ENCODE measurements around the gene SCAMP4.

Gene SCAMP4

DNA sequence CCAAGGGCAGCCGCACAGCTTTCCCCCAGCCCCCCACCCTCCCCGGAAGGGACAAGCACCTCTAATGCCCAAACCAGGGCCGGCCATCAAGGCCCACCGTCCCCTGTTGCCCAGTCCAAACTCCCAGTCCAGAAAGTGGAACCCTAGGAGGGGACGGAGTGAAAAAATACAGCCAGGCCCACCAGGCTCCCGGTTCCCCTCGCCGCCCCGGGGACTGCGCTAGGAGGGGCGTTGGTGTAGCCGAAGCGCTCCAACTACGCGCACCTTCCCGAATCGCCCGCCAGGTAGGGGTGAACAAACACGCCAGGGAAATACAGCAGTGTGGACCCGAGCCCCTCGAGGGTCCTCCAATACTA is 43.2 kb upstream of the SCAMP4 start:
- H3K27ac ChIP-seq, result peak overlapping the region; percentile 99
- peak overlapping the region; percentile 72 to 78 for H3K4me3 ChIP-seq (ENCODE audit: low read depth in 1 of 2, low read length in 1 of 2)
- H3K27me3 ChIP-seq, result no peaks in the 10 kb centered on the region
- TF ChIP-seq, protein P1, sequence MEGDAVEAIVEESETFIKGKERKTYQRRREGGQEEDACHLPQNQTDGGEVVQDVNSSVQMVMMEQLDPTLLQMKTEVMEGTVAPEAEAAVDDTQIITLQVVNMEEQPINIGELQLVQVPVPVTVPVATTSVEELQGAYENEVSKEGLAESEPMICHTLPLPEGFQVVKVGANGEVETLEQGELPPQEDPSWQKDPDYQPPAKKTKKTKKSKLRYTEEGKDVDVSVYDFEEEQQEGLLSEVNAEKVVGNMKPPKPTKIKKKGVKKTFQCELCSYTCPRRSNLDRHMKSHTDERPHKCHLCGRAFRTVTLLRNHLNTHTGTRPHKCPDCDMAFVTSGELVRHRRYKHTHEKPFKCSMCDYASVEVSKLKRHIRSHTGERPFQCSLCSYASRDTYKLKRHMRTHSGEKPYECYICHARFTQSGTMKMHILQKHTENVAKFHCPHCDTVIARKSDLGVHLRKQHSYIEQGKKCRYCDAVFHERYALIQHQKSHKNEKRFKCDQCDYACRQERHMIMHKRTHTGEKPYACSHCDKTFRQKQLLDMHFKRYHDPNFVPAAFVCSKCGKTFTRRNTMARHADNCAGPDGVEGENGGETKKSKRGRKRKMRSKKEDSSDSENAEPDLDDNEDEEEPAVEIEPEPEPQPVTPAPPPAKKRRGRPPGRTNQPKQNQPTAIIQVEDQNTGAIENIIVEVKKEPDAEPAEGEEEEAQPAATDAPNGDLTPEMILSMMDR (IDR thresholded peaks at IDR 0.05), result no peak
- no peaks in the 10 kb centered on the region for H3K36me3 ChIP-seq
- H3K4me1 ChIP-seq (ENCODE audit: control insufficient read depth in 1 of 2, insufficient read depth in 1 of 2, low read depth in 1 of 2, low read length in 1 of 2), result peaks cover 55 to 66% of the 10 kb centered on the region in 2 experiments
- no peaks in the 10 kb centered on the region for H3K9me3 ChIP-seq

DNA sequence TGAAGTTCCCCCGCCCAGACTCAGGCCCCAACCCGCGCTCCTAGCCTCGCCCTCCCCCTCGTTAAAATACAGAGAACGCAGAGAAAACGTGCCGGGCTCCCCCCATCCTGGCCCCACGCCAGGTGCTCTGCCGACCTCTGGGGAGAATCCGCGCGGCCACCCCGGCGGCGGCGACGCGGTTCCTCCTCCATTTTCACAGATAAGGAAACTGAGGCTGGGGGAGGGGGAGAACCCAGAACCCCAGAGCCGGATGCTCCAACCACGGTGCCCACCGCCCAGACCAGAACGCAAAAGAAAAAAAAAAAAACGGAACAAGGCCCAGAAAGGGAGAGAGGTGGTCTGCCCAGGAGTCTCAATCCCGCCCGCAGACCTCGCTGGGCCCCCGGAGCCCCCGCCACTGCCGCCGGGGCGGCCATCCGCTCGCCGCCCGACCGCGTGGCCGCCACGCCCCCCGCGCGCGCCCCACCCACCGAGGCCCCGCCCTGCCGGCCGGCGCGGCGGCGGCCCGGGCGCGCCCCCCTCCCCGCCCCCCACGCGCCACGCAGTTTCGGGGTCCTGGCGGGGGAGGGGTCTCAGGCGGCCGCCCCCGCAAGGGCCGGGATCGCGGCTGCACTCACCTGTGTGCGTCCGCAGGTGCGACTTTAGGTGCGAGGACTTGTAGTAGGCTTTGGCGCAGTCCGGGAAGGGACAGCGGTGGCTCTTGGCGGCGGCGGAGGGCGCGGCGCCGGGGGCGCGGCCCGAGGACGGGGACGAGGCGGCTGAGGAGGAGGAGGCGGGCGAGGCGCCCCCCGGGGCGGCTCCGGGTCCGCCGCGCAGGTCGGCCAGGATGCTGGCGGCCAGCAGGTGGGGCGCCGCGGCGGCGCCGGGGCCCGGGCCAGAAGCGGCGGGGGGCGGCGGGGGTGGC is 42.5 kb upstream of the SCAMP4 start:
- H3K27me3 ChIP-seq, result no peaks in the 10 kb centered on the region
- peak overlapping the region; percentile 72 to 78 for H3K4me3 ChIP-seq (ENCODE audit: low read depth in 1 of 2, low read length in 1 of 2)
- TF ChIP-seq, protein P1 (IDR thresholded peaks at IDR 0.05), result no peak
- H3K4me1 ChIP-seq (ENCODE audit: control insufficient read depth in 1 of 2, insufficient read depth in 1 of 2, low read depth in 1 of 2, low read length in 1 of 2), result peaks cover 49 to 60% of the 10 kb centered on the region in 2 experiments
- no peaks in the 10 kb centered on the region for H3K9me3 ChIP-seq
- peak overlapping the region; percentile 99 for H3K27ac ChIP-seq
- H3K36me3 ChIP-seq, result no peaks in the 10 kb centered on the region

DNA sequence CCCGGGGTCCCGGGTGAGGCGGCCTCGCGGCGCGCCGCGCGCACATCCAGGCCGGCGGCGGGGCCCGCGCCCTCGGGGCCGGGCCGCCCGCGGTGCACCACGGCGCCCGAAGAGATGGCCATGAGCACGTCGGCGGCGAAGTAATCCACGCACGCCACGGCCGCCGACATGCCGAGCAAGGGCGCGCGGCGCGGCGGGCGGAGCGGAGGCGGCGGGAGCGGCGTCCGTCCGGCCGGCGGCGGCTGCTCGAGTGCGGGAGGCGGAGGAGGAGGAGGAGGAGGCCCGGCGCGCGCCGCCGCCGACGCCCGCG is 41.9 kb upstream of the SCAMP4 start, which contains the start of gene KLF16:
Gene KLF16, minus strand, starts transcription at position 252 of the 310 bp plus-strand sequence. Its CDS starts 82 bp downstream, at position 170.
- peak within 1 kb of the TSS; percentile 92 to 99 for H3K4me3 ChIP-seq (ENCODE audit: low read depth in 1 of 2, low read length in 1 of 2)

DNA sequence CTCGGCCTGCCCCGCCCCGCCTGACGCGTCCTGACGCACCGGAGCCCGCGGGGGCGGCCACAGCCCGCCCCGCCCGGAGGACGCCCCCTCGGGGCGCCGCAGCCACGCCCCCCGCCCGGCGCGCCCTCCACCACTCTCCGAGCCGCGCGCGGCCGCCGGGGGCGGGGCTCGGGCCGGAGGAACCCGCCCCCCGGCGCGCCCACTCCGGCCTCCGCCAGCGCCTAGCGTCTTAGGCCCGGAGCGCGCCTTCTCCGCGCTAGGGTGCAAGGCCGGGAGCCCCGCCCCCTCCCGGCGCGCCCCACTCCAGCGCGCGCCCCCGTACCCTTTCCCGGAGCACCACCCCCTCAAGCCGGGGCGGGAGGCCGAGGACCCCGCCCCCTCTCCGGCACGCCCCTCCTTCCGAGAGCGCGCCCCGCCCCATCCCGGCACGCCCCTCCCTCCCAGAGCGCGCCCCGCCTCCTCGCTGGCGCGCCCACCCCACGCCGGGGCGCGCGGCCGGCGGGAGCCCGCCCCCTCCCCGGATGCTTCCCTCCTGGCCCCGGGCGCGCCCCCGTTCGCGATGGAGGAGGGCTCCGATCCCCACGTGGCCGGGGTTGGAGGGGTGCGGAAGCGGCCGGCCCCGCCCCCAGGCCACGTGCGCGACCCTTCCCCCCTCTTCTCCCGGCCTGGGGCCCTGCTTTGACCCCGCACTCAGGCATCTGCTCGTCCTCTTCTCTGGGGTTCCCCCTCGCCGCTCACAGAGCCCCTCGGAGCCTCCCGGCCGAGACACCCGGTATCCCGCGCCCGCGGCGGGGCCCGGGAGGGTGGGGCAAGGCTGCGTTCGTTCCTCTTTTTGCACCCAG is 41.3 kb upstream of the SCAMP4 start:
- Histone ChIP-seq H3K4me1 (ENCODE audit: control insufficient read depth in 1 of 2, insufficient read depth in 1 of 2, low read depth in 1 of 2, low read length in 1 of 2) (peaks cover 39 to 48% of the 10 kb centered on the region in 2 experiments), H3K9me3 (no peaks in the 10 kb centered on the region), H3K27me3 (no peaks in the 10 kb centered on the region), H3K4me3 (ENCODE audit: low read depth in 1 of 2, low read length in 1 of 2) (peak overlapping the region; percentile 92 to 99), H3K36me3 (no peaks in the 10 kb centered on the region), H3K27ac (peak overlapping the region; percentile 99)
- TF ChIP-seq, protein P1 (IDR thresholded peaks at IDR 0.05), result no peak

More for the DNA sequence above, 41.9 kb upstream of the SCAMP4 start, which contains the start of gene KLF16:
- TF ChIP-seq, protein P1 (IDR thresholded peaks at IDR 0.05), result no peak
- Histone ChIP-seq H3K27me3 (no peaks in the 10 kb centered on the region), H3K4me1 (ENCODE audit: control insufficient read depth in 1 of 2, insufficient read depth in 1 of 2, low read depth in 1 of 2, low read length in 1 of 2) (peaks cover 43 to 54% of the 10 kb centered on the region in 2 experiments), H3K9me3 (no peaks in the 10 kb centered on the region), H3K27ac (peak within 1 kb of the TSS; percentile 99), H3K36me3 (no peaks in the 10 kb centered on the region)

DNA sequence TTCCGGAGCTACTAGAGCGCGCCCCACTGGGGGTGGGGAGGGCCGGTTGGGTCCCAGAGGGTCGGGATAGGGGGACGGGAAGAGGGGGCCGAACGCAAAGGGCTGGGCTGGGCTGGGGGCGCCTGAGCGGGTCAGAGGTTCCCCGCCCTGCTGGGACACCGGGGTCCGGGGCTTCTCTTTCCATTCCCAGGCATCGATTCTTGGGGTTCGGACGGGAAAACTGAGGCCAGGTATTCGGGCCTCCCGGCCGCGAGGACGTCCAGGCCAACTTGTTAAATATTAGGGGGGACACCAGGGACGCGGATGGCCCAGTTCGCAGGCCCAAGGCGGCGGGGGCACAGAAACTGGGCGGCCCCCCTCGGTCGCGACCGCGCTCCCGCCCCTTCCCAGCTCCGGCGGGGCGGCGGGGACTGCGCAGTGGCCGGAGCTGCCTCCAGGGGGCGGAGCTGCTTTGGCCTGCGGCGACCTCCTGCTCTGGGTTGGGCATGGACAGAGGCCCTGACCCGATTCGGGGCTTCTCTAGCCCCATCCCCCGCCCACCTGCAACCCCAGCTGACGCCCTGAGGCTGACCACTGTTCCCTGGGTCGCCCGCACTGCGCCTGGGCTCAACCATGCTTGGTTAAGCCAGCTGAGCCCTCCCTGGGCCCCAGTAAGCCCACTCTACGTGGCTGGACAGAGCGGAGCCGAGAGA is 40.6 kb upstream of the SCAMP4 start:
- H3K36me3 ChIP-seq, result no peaks in the 10 kb centered on the region
- H3K27ac ChIP-seq, result peak overlapping the region; percentile 99
- TF ChIP-seq, protein P1 (IDR thresholded peaks at IDR 0.05), result peak; percentile 95
- H3K4me3 ChIP-seq (ENCODE audit: low read depth in 1 of 2, low read length in 1 of 2), result peak overlapping the region; percentile 92 to 99
- peaks cover 34 to 40% of the 10 kb centered on the region in 2 experiments for H3K4me1 ChIP-seq (ENCODE audit: control insufficient read depth in 1 of 2, insufficient read depth in 1 of 2, low read depth in 1 of 2, low read length in 1 of 2)
- no peaks in the 10 kb centered on the region for H3K27me3 ChIP-seq
- no peaks in the 10 kb centered on the region for H3K9me3 ChIP-seq

Data from neutrophil (primary cell).